Fibroblast of villous mesenchyme (primary cell): Measurements from ENCODE around the gene MYH2. TPM values are rescaled to one million over a fixed set of nuclear protein-coding genes. Genes with fewer than 3 reads are reported as not detected.

ENCODE experiments used
- DNase-seq: peaks from one replicate; pipeline ENCODE4 v3.0.0-alpha.2; 2010; ENCODE audit warnings: low read depth
- H3K4me3 ChIP-seq: 2 replicates; pipeline ENCODE4 v1.5.1; 2011; ENCODE audit warnings: low read depth, mild to moderate bottlenecking, low read length
- total RNA-seq: library from RNA; depleted of rRNA; stranded (reverse); fragments of >200 nt; gene quantifications from 2 replicates; pipeline ENCODE4 v1.2.3, GENCODE V29; 2012
- TF ChIP-seq, protein P1 (sequence below): IDR thresholded peaks from 2 replicates; pipeline ENCODE4 v1.5.1; 2012; ENCODE audit warnings: low read depth, mild to moderate bottlenecking, low read length; ENCODE audit not compliant: insufficient read depth

MYH2 gene
- under 0.01 TPM in 1 of 2 replicates, not detected in the other for total RNA-seq

GRCh38 chr17:10549096-10549842 lies at the start of gene MYH2:
Gene MYH2, minus strand, starts transcription at chr17:10549658. Its CDS starts 1,738 bp downstream, at chr17:10547920.
- H3K4me3 ChIP-seq, result no peak within 1 kb of the TSS
- TF ChIP-seq, protein P1, sequence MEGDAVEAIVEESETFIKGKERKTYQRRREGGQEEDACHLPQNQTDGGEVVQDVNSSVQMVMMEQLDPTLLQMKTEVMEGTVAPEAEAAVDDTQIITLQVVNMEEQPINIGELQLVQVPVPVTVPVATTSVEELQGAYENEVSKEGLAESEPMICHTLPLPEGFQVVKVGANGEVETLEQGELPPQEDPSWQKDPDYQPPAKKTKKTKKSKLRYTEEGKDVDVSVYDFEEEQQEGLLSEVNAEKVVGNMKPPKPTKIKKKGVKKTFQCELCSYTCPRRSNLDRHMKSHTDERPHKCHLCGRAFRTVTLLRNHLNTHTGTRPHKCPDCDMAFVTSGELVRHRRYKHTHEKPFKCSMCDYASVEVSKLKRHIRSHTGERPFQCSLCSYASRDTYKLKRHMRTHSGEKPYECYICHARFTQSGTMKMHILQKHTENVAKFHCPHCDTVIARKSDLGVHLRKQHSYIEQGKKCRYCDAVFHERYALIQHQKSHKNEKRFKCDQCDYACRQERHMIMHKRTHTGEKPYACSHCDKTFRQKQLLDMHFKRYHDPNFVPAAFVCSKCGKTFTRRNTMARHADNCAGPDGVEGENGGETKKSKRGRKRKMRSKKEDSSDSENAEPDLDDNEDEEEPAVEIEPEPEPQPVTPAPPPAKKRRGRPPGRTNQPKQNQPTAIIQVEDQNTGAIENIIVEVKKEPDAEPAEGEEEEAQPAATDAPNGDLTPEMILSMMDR, result no peak
- no peak for DNase-seq

- TF ChIP-seq, protein P1, result no peak
- no peak overlapping the region for H3K4me3 ChIP-seq
- DNase-seq, result no peak
These were observed 49.2 kb upstream of the MYH2 start for GRCh38 chr17:10598621-10599020.

- TF ChIP-seq, protein P1, result no peak
- H3K4me3 ChIP-seq, result no peak overlapping the region
- no peak for DNase-seq
These were observed 40.2 kb upstream of the MYH2 start for GRCh38 chr17:10589553-10590145.

- TF ChIP-seq, protein P1, result no peak
- H3K4me3 ChIP-seq, result no peak overlapping the region
- no peak for DNase-seq
These were observed 36.1 kb upstream of the MYH2 start for GRCh38 chr17:10585529-10585928.

GRCh38 chr17:10583834-10584233 lies 34.4 kb upstream of the MYH2 start:
- no peak for DNase-seq
- TF ChIP-seq, protein P1, result no peak

GRCh38 chr17:10579270-10579669 lies 29.8 kb upstream of the MYH2 start:
- H3K4me3 ChIP-seq, result no peak overlapping the region
- TF ChIP-seq, protein P1, result no peak
- no peak for DNase-seq

More at GRCh38 chr17:10583834-10584233, 34.4 kb upstream of the MYH2 start:
- no peak overlapping the region for H3K4me3 ChIP-seq
